SJSA1 (cell line): ENCODE data around the gene ZNF778. TPM values are rescaled to one million over a fixed set of nuclear protein-coding genes. Genes with fewer than 3 reads are reported as not detected.

Source experiments
- DNase-seq, 2 experiments: peaks; one replicate each; pipeline ENCODE4 v3.0.0-alpha.2; 2015 to 2020; ENCODE audit warnings: low spot score in 2 of 2, low read depth in 1 of 2
- H3K27ac ChIP-seq: fragments of 250-450 bp; sonication (Bioruptor Pico); 2 replicates; pipeline ENCODE4 v1.5.1; 2020; ENCODE audit warnings: mild to moderate bottlenecking, moderate library complexity
- H3K27me3 ChIP-seq: fragments of 250-450 bp; sonication (Bioruptor Pico); replicated peaks from 2 replicates; pipeline ENCODE4 v1.5.1; 2020; ENCODE audit warnings: mild to moderate bottlenecking, moderate library complexity
- H3K36me3 ChIP-seq: fragments of 250-450 bp; sonication (Bioruptor Pico); 2 replicates; pipeline ENCODE4 v1.5.1; 2020; ENCODE audit warnings: mild to moderate bottlenecking
- H3K4me1 ChIP-seq: fragments of 250-450 bp; sonication (Bioruptor Pico); replicated peaks from 2 replicates; pipeline ENCODE4 v1.6.1; 2021; ENCODE audit warnings: mild to moderate bottlenecking
- H3K4me3 ChIP-seq: fragments of 250-450 bp; sonication (Bioruptor Pico); 2 replicates; pipeline ENCODE4 v1.5.1; 2020; ENCODE audit warnings: mild to moderate bottlenecking
- H3K9me3 ChIP-seq: fragments of 250-450 bp; sonication (Bioruptor Pico); replicated peaks from 2 replicates; pipeline ENCODE4 v1.5.1; 2020; ENCODE audit warnings: mild to moderate bottlenecking
- total RNA-seq: library from RNA; depleted of rRNA; stranded (reverse); fragments of >200 nt; shearing (Covaris generic); gene quantifications from 2 replicates; pipeline ENCODE4 v1.2.3, GENCODE V29; 2014; rRNA removed

ZNF778 gene
- total RNA-seq, 1 experiment from 2014 or later: 13.1 TPM

DNA sequence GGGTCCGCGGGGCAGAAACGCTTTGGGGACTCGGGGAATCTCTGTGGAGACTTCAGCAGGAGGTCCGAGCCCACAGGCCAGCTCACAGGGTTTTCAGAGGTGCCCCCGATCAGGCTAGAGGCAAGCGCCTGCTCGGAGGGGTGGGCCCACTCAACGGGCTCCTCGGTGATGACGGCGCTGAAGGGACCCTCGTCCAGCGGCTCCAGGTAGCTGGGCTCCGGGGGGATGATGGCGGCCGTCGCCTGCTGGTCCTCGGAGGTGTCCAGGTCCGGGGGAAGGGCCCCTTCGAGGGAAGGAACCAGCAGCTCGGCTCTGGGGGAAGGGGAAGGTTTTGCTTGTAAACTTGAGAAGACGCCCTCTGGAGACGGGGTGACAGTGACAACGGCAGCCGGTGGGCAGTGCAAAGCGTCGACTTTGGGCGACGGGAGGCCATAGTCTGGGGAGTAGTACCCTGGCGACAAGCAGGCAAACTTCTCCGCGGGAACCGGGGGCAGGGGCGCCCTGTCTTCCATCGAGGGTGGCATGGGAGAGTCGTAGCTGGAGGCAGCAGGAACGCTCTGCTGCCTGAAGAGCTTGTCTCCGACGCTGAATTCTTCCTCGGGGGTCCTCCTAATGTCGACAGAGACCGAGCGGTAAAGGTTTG lies 63.2 kb downstream of the ZNF778 start:
- no peak for DNase-seq
- Histone ChIP-seq H3K27ac (no peak overlapping the region), H3K27me3 (no peaks in the 10 kb centered on the region), H3K9me3 (no peaks in the 10 kb centered on the region), H3K36me3 (peaks cover 92% of the 10 kb centered on the region), H3K4me1 (no peaks in the 10 kb centered on the region), H3K4me3 (no peak overlapping the region)

DNA sequence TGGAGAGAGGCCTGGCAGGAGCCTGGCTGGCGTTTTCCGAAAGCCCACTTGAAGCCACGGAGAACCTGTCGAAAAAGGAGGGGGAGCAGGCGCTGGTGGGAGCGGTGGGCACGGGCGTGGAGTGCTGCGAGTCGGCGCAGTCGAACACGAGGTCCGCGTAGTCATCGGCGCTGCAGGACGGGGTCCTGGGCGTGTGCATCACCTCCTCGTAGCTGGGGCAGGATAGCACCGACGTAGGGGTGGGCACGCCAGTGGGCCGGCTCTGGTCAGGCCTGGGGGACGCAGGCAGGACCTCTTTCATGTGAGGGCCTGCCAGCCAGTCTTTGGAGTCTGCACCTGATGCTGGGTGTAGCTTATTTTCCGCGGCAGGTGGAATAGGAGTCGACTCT lies 63.7 kb downstream of the ZNF778 start:
- Histone ChIP-seq H3K9me3 (no peaks in the 10 kb centered on the region), H3K4me1 (no peaks in the 10 kb centered on the region), H3K36me3 (peaks cover 92% of the 10 kb centered on the region), H3K27me3 (no peaks in the 10 kb centered on the region), H3K27ac (no peak overlapping the region), H3K4me3 (no peak overlapping the region)
- no peak for DNase-seq

DNA sequence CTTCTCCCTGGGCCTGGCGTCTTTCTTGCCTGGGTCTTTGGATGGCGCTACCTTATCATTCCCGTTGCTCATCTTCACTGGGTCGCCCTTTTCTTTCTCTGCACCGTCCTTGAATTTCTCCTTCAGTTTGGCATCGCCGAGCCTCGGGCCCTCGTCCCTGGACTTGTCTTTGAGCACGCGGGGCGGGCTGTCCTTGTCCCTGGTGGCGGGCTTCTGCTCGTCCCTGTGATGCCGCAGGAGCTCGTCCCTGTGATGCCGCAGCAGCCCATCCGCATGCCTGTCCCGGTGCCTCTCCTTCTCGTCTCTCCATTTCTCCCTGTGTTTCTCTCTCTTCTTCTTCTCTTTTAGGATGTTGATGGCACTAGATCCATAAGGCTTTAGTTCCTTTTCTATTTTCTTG lies 64.3 kb downstream of the ZNF778 start:
- H3K4me3 ChIP-seq: no peak overlapping the region
- no peak overlapping the region for H3K27ac ChIP-seq
- H3K27me3 ChIP-seq: no peaks in the 10 kb centered on the region
- no peaks in the 10 kb centered on the region for H3K9me3 ChIP-seq
- H3K4me1 ChIP-seq: no peaks in the 10 kb centered on the region
- peaks cover 92% of the 10 kb centered on the region for H3K36me3 ChIP-seq
- DNase-seq: no peak

DNA sequence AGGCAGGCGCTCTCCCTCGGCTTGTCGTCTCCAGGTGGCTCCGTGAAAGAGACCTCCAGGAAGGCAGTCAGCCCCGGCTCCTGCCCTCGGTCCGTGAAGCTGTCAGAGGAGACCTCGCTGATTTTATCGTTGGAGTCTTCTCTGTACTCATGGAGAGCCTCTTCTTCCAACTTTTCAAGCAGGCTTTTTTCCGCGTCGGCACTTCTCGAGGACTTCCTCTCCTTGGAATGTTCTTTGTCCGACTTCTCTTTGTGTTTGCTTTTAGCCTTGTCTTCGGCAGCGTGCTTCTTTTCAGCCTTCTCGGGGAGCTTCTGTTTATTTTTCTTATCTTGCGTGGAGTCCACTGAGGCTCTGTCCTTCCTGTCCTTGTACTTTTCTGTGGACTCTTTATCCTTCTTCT lies 65.0 kb downstream of the ZNF778 start:
- no peak for DNase-seq
- Histone ChIP-seq H3K27me3 (no peaks in the 10 kb centered on the region), H3K4me1 (no peaks in the 10 kb centered on the region), H3K4me3 (no peak overlapping the region), H3K27ac (no peak overlapping the region), H3K9me3 (no peaks in the 10 kb centered on the region), H3K36me3 (peaks cover 94% of the 10 kb centered on the region)

DNA sequence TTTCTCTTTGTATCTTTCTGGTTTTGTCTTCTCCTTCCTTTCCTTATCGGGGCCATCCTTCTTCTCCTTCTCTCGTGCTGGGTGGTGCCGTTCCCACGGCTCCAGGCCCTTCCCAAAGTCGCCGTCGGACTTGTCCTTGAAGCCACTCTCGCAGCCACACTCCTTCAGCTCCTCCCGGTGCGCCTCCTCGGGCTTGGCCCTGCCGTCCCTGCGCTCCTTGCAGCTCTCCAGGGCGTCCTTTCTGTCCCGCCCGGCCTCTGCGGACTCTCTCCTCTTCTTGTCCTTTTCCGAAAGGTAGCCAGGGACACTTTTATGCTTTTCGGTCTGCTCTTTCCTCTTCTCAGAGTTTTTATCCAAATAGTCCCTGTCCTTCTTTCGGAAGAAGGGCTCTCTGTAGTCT lies 65.9 kb downstream of the ZNF778 start:
- no peaks in the 10 kb centered on the region for H3K4me1 ChIP-seq
- no peak overlapping the region for H3K27ac ChIP-seq
- H3K27me3 ChIP-seq: no peaks in the 10 kb centered on the region
- no peaks in the 10 kb centered on the region for H3K9me3 ChIP-seq
- no peak for DNase-seq
- peaks cover 94% of the 10 kb centered on the region for H3K36me3 ChIP-seq
- no peak overlapping the region for H3K4me3 ChIP-seq

DNA sequence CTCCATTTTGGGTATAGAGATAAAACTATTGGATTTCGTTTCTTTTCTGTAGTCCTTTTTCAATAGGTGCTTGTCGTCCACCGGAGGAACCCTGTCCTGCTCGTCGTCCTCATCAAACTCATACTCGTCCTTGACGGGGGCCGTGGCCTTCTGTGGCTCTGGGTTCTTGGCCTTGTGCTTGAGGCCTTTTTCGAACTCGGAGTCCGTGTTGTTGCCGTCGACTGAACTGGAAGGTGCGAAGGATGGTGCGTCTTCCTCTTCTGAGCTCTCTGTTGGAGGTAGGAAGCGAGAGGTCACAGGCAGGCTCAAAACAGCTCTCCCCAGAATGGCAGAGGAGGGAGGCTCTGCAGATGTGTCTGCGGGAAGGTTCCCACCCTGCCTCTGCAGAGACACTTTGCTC lies 67.9 kb downstream of the ZNF778 start:
- peaks cover 93% of the 10 kb centered on the region for H3K36me3 ChIP-seq
- DNase-seq: no peak

DNA sequence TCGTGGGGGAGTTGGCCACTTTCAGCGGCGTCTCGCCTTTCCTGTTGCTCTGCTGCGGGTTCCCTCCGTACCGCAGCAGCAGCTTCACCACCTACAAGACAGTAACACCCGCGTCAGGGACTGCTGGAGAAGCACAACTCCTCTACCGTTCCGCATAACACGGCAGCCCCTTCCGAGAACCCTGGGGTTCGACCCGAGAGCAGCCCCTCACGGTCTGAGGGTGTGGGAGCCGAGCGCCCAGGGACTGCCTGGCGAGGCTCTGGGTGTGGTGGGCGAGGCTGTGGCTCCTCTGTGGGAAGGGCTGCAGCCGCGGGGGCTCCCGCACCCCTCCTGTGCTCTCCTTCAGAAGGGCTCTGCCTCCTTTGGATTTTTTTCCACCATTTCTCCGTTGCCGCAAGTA lies 68.6 kb downstream of the ZNF778 start:
- Histone ChIP-seq H3K36me3 (peaks cover 89% of the 10 kb centered on the region), H3K27ac (no peak overlapping the region)

More for the DNA sequence above, 67.9 kb downstream of the ZNF778 start:
- Histone ChIP-seq H3K9me3 (no peaks in the 10 kb centered on the region), H3K4me1 (no peaks in the 10 kb centered on the region), H3K4me3 (no peak overlapping the region), H3K27ac (no peak overlapping the region), H3K27me3 (no peaks in the 10 kb centered on the region)

More for the DNA sequence above, 68.6 kb downstream of the ZNF778 start:
- H3K4me1 ChIP-seq: no peaks in the 10 kb centered on the region
- no peak overlapping the region for H3K4me3 ChIP-seq
- no peak for DNase-seq
- H3K9me3 ChIP-seq: no peaks in the 10 kb centered on the region
- no peaks in the 10 kb centered on the region for H3K27me3 ChIP-seq

Other genes starting within 250 kb of the ZNF778 start
- gene CBFA2T3, start 240.5 kb upstream of the ZNF778 start, total RNA-seq: not detected in 2 replicates
- gene ACSF3, start 123.9 kb upstream of the ZNF778 start, total RNA-seq: 18.8 and 31.7 TPM in 2 replicates
- 0.05 TPM in 1 of 2 replicates, not detected in the other for gene CDH15, start 46.0 kb upstream of the ZNF778 start, total RNA-seq
- gene SLC22A31, start 17.2 kb upstream of the ZNF778 start, total RNA-seq: not detected in 2 replicates